GM18907 (cell line): ENCODE data around the gene RCHY1.
"Not testable (repeated sequence)": the region's sequence is repeated elsewhere in the genome, so short reads cannot be mapped to it uniquely, and the experiment has no call there.

Source experiments
- ATAC-seq: cut with Tn5 transposase; IDR thresholded peaks from one replicate; pipeline ENCODE4 v1.9.1; 2021; ENCODE audit warnings: mild to moderate bottlenecking, moderate library complexity; ENCODE audit not compliant: unreplicated experiment

The RCHY1 gene

GRCh38 chr4:75516144-75516543, 1.9 kb upstream of the RCHY1 start:
- ATAC-seq: no peak

- ATAC-seq: no peak
Observed at GRCh38 chr4:75514949-75515612, 878 bp upstream of the RCHY1 start.

- ATAC-seq: peak; percentile 4
Observed at GRCh38 chr4:75513526-75514130, 575 bp downstream of the RCHY1 start.

- ATAC-seq: peak; percentile 21
Observed at GRCh38 chr4:75512386-75513211, 1.6 kb downstream of the RCHY1 start.

- ATAC-seq: no peak
Observed at GRCh38 chr4:75511841-75512240, 2.4 kb downstream of the RCHY1 start.

GRCh38 chr4:75509592-75509991, 4.6 kb downstream of the RCHY1 start:
- not testable (repeated sequence) for ATAC-seq

GRCh38 chr4:75505630-75506029, 8.6 kb downstream of the RCHY1 start:
- ATAC-seq: no peak

- no peak for ATAC-seq
Observed at GRCh38 chr4:75502671-75503070, 11.5 kb downstream of the RCHY1 start.

- ATAC-seq: no peak
Observed at GRCh38 chr4:75499900-75500299, 14.3 kb downstream of the RCHY1 start.

- no peak for ATAC-seq
Observed at GRCh38 chr4:75498041-75498440, 16.2 kb downstream of the RCHY1 start.

- ATAC-seq: no peak
Observed at GRCh38 chr4:75497133-75497532, 17.1 kb downstream of the RCHY1 start.

- ATAC-seq: no peak
Observed at GRCh38 chr4:75496406-75496805, 17.8 kb downstream of the RCHY1 start.

- ATAC-seq: no peak
Observed at GRCh38 chr4:75495476-75495875, 18.7 kb downstream of the RCHY1 start.

GRCh38 chr4:75494563-75494962, 19.6 kb downstream of the RCHY1 start:
- no peak for ATAC-seq

- no peak for ATAC-seq
Observed at GRCh38 chr4:75490155-75490554, 24.0 kb downstream of the RCHY1 start.

GRCh38 chr4:75484190-75484589, 30.0 kb downstream of the RCHY1 start:
- no peak for ATAC-seq

GRCh38 chr4:75477201-75477600, 37.0 kb downstream of the RCHY1 start:
- ATAC-seq: no peak

- no peak for ATAC-seq
Observed at GRCh38 chr4:75470738-75471137, 43.5 kb downstream of the RCHY1 start.

- ATAC-seq: no peak
Observed at GRCh38 chr4:75469896-75470295, 44.3 kb downstream of the RCHY1 start.

- no peak for ATAC-seq
Observed at GRCh38 chr4:75457365-75457764, 56.8 kb downstream of the RCHY1 start.

- ATAC-seq: no peak
Observed at GRCh38 chr4:75434105-75434504, 80.1 kb downstream of the RCHY1 start.

- ATAC-seq: no peak
Observed at GRCh38 chr4:75432683-75433082, 81.5 kb downstream of the RCHY1 start.
